Vagina (tissue), 2 donors: ENCODE measurements around the gene TASOR2.

Experiments used
- CTCF ChIP-seq, 3 experiments: fragments of 450-650 bp in 2 of 3; fragments of 200-600 bp in 1 of 3; sonication (generic) in 1 of 3; IDR thresholded peaks; one replicate each; pipeline ENCODE4 v1.5.1; 2017 to 2019; ENCODE audit warnings: antibody characterized with exemption in 3 of 3, mild to moderate bottlenecking in 2 of 3, moderate library complexity in 2 of 3
- POLR2A ChIP-seq, 2 donors: fragments of 450-650 bp; IDR thresholded peaks; one replicate each; pipeline ENCODE4 v1.6.1; 2017; ENCODE audit warnings: antibody characterized with exemption in 2 of 2, mild to moderate bottlenecking in 2 of 2, moderate library complexity in 2 of 2

- no peak for TF ChIP-seq CTCF (IDR thresholded peaks at IDR 0.05)
- TF ChIP-seq POLR2A (IDR thresholded peaks at IDR 0.05) = no peak
Measured at GRCh38 chr10:5658871-5659618, 25.6 kb upstream of the TASOR2 start.
